H1 (cell line): ENCODE measurements around the gene EMC6. TPM values are rescaled to one million over a fixed set of nuclear protein-coding genes. Genes with fewer than 3 reads are reported as not detected.

Experiments
- CTCF ChIA-PET: fragments of 300-600 bp; sonication (Branson Sonifier 250); formaldehyde crosslinking; loops from one replicate; lab custom pipeline; 2021; ENCODE audit not compliant: partially characterized antibody; lab: Charles Lee
- POLR2A ChIA-PET: fragments of 300-600 bp; sonication (Branson Sonifier 250); formaldehyde crosslinking; loops from one replicate; lab custom pipeline; 2021; ENCODE audit warnings: inconsistent platforms; ENCODE audit not compliant: partially characterized antibody; lab: Charles Lee
- DNase-seq, 2 experiments: peaks; one replicate each; pipeline versions ENCODE4 v3.0.0 to v3.0.0-alpha.2; 2010 to 2022; ENCODE audit warnings: low spot score in 2 of 2, low read depth in 1 of 2, mixed read lengths in 1 of 2
- FAIRE-seq: peaks from 2 replicates; lab custom pipeline; 2011; peaks lifted over from hg19 to GRCh38; lab: Jason Lieb, UNC
- H2AFZ ChIP-seq: 2 replicates; pipeline ENCODE4 v1.8.1; 2012; ENCODE audit warnings: low read length, inconsistent platforms
- H2AK5ac ChIP-seq: 2 replicates; pipeline ENCODE4 v1.6.1; 2013; ENCODE audit warnings: low read depth, low read length
- H2BK120ac ChIP-seq: replicated peaks from 2 replicates; pipeline ENCODE3; 2013; ENCODE audit warnings: low read depth, low read length, inconsistent platforms
- H2BK12ac ChIP-seq: 2 replicates; pipeline ENCODE4 v1.6.1; 2013; ENCODE audit warnings: low read depth, low read length
- H2BK15ac ChIP-seq: 2 replicates; pipeline ENCODE4 v1.6.1; 2013; ENCODE audit warnings: low read length
- H2BK20ac ChIP-seq: 2 replicates; pipeline ENCODE4 v1.6.1; 2013; ENCODE audit warnings: low read length
- H2BK5ac ChIP-seq: 2 replicates; pipeline ENCODE4 v1.6.1; 2013; ENCODE audit warnings: low read depth, low read length
- H3K14ac ChIP-seq: 2 replicates; pipeline ENCODE4 v1.6.1; 2013; ENCODE audit warnings: inconsistent platforms; ENCODE audit not compliant: insufficient read length
- H3K18ac ChIP-seq: 2 replicates; pipeline ENCODE4 v1.6.1; 2013; ENCODE audit warnings: low read length; ENCODE audit errors: extremely low read depth
- H3K23ac ChIP-seq: 2 replicates; pipeline ENCODE4 v1.6.1; 2013; ENCODE audit warnings: inconsistent platforms; ENCODE audit not compliant: insufficient read length
- H3K23me2 ChIP-seq: 2 replicates; pipeline ENCODE4 v1.6.1; 2013; ENCODE audit warnings: low read depth, low read length
- H3K27ac ChIP-seq: 2 replicates; pipeline ENCODE4 v1.6.1; 2011; ENCODE audit warnings: low read depth, low read length, inconsistent platforms
- H3K27me3 ChIP-seq, 4 experiments: replicated peaks in 1 of 4; 1 replicate in 1 of 4; 2 replicates in 3 of 4; pipeline versions ENCODE4 v1.6.1 to v1.8.1; 2011 to 2013; ENCODE audit warnings: low read length in 3 of 4, mild to moderate bottlenecking in 3 of 4, inconsistent platforms in 2 of 4, mixed read lengths in 2 of 4, moderate library complexity in 1 of 4; ENCODE audit not compliant: control insufficient read depth in 3 of 4, insufficient read depth in 3 of 4; ENCODE audit errors: extremely low read depth in 1 of 4
- H3K36me3 ChIP-seq, 4 experiments: 2 replicates each; pipeline versions ENCODE4 v1.6.1 to v1.8.1; 2011 to 2013; ENCODE audit warnings: mild to moderate bottlenecking in 4 of 4, low read length in 3 of 4, moderate library complexity in 2 of 4, control low read depth in 1 of 4, inconsistent platforms in 1 of 4; ENCODE audit not compliant: insufficient read depth in 4 of 4, control insufficient read depth in 2 of 4
- H3K4ac ChIP-seq: replicated peaks from 2 replicates; pipeline ENCODE3; 2013; ENCODE audit warnings: low read length, low read depth, mixed read lengths, inconsistent platforms; ENCODE audit not compliant: insufficient read length
- H3K4me1 ChIP-seq, 4 experiments: replicated peaks in 1 of 4; 1 replicate in 1 of 4; 2 replicates in 3 of 4; pipeline versions ENCODE4 v1.6.1 to v1.8.1; 2011 to 2013; ENCODE audit warnings: low read length in 3 of 4, inconsistent platforms in 2 of 4, mixed read lengths in 1 of 4; ENCODE audit not compliant: insufficient read depth in 4 of 4, control insufficient read depth in 3 of 4
- H3K4me2 ChIP-seq, 2 experiments: 2 replicates each; pipeline versions ENCODE4 v1.6.1 to v1.8.1; 2011 to 2013; ENCODE audit warnings: low read depth in 2 of 2, low read length in 2 of 2, control low read depth in 1 of 2, inconsistent platforms in 1 of 2, mild to moderate bottlenecking in 1 of 2; ENCODE audit not compliant: insufficient read depth in 1 of 2
- H3K4me3 ChIP-seq, 4 experiments: fragments of 200-600, 300-600 bp in 1 of 4; sonication (generic), shearing (Covaris generic), sonication (Bioruptor Twin) in 1 of 4; 2 replicates each; pipeline versions ENCODE4 v1.5.1 to v1.8.1; 2011 to 2016; ENCODE audit warnings: low read length in 4 of 4, low read depth in 3 of 4, control low read depth in 2 of 4, inconsistent platforms in 2 of 4, mild to moderate bottlenecking in 2 of 4, mixed read lengths in 1 of 4, moderate library complexity in 1 of 4; ENCODE audit not compliant: insufficient read depth in 2 of 4; ENCODE audit errors: extremely low read depth in 1 of 4
- H3K56ac ChIP-seq: replicated peaks from 2 replicates; pipeline ENCODE3; 2013; ENCODE audit warnings: low read depth, mild to moderate bottlenecking, mixed read lengths, low read length, inconsistent platforms; ENCODE audit not compliant: insufficient read length
- H3K79me1 ChIP-seq: 2 replicates; pipeline ENCODE4 v1.6.1; 2013; ENCODE audit warnings: low read depth, low read length, control low read depth
- H3K79me2 ChIP-seq, 2 experiments: 2 replicates each; pipeline versions ENCODE4 v1.6.1 to v1.8.1; 2012 to 2013; ENCODE audit warnings: low read length in 2 of 2, mild to moderate bottlenecking in 2 of 2, inconsistent platforms in 1 of 2; ENCODE audit not compliant: insufficient read depth in 2 of 2, control insufficient read depth in 1 of 2
- H3K9ac ChIP-seq, 4 experiments: replicated peaks in 1 of 4; 1 replicate in 1 of 4; 2 replicates in 3 of 4; pipeline versions ENCODE4 v1.6.1 to v1.8.1; 2011 to 2013; ENCODE audit warnings: low read depth in 3 of 4, low read length in 3 of 4, control low read depth in 2 of 4, mild to moderate bottlenecking in 2 of 4, moderate library complexity in 2 of 4, inconsistent platforms in 1 of 4; ENCODE audit errors: extremely low read depth in 1 of 4
- H3K9me3 ChIP-seq, 2 experiments: 2 replicates each; pipeline versions ENCODE4 v1.6.1 to v1.8.1; 2012 to 2013; ENCODE audit warnings: mild to moderate bottlenecking in 2 of 2, moderate library complexity in 2 of 2, control low read depth in 1 of 2, inconsistent platforms in 1 of 2, low read depth in 1 of 2, low read length in 1 of 2, mixed read lengths in 1 of 2; ENCODE audit not compliant: insufficient read depth in 2 of 2
- H4K20me1 ChIP-seq, 2 experiments: replicated peaks in 1 of 2; 2 replicates each; pipeline versions ENCODE3 to v1.8.1; 2011 to 2013; ENCODE audit warnings: inconsistent platforms in 2 of 2, low read length in 2 of 2, mild to moderate bottlenecking in 1 of 2; ENCODE audit not compliant: insufficient read depth in 2 of 2, control insufficient read depth in 1 of 2
- H4K5ac ChIP-seq: 2 replicates; pipeline ENCODE4 v1.6.1; 2013; ENCODE audit warnings: low read length, low read depth, mixed read lengths, inconsistent platforms; ENCODE audit not compliant: insufficient read length
- H4K8ac ChIP-seq: 2 replicates; pipeline ENCODE4 v1.8.0; 2013; ENCODE audit warnings: mild to moderate bottlenecking, moderate library complexity, low read length, inconsistent platforms; ENCODE audit not compliant: insufficient read depth; ENCODE audit errors: extremely low read depth
- H4K91ac ChIP-seq: replicated peaks from 2 replicates; pipeline ENCODE3; 2013; ENCODE audit warnings: low read length, mixed read lengths, inconsistent platforms; ENCODE audit not compliant: insufficient read length
- BACH1 ChIP-seq: IDR thresholded peaks from 2 replicates; pipeline ENCODE4 v1.6.1; 2012; ENCODE audit warnings: low read length, improper control_type of control experiment
- CBX8 ChIP-seq: fragments of 300-800, 300-1000 bp; sonication (generic); IDR thresholded peaks from 2 replicates; pipeline ENCODE4 v1.7.1; 2016; ENCODE audit warnings: low read depth, low read length, borderline replicate concordance
- EP300 ChIP-seq, 2 experiments: IDR thresholded peaks; 1 replicate in 1 of 2; 2 replicates in 1 of 2; pipeline ENCODE4 v1.6.1; 2011 to 2012; ENCODE audit warnings: low read depth in 2 of 2, low read length in 2 of 2, mild to moderate bottlenecking in 2 of 2, borderline replicate concordance in 1 of 2, inconsistent platforms in 1 of 2, moderate library complexity in 1 of 2
- FOSL1 ChIP-seq: IDR thresholded peaks from 2 replicates; pipeline ENCODE4 v1.6.1; 2011; ENCODE audit warnings: mild to moderate bottlenecking, low read depth, low read length, moderate library complexity; ENCODE audit not compliant: insufficient read depth
- HDAC6 ChIP-seq: IDR thresholded peaks from one replicate; pipeline ENCODE4 v1.7.1; 2012; ENCODE audit warnings: low read depth, mild to moderate bottlenecking, inconsistent platforms, low read length, moderate library complexity
- KDM5A ChIP-seq: fragments of 200-600 bp; IDR thresholded peaks from 2 replicates; pipeline ENCODE4 v1.7.1; 2012; ENCODE audit warnings: mild to moderate bottlenecking, low read length, inconsistent platforms, mixed read lengths
- SIRT6 ChIP-seq: IDR thresholded peaks from one replicate; pipeline ENCODE4 v1.7.1; 2012; ENCODE audit warnings: low read length, inconsistent platforms
- SP2 ChIP-seq: IDR thresholded peaks from 2 replicates; pipeline ENCODE4 v1.6.1; 2012; ENCODE audit warnings: mild to moderate bottlenecking, low read length, inconsistent platforms
- SUZ12 ChIP-seq: fragments of 200-600 bp; sonication (generic); IDR thresholded peaks from 2 replicates; pipeline ENCODE4 v1.6.1; 2012; ENCODE audit warnings: mild to moderate bottlenecking, inconsistent platforms, low read length, moderate library complexity, mixed read lengths
- TCF12 ChIP-seq: IDR thresholded peaks from 2 replicates; pipeline ENCODE4 v1.6.1; 2011; ENCODE audit warnings: low read depth, mild to moderate bottlenecking, low read length
- ZNF274 ChIP-seq: IDR thresholded peaks from 2 replicates; pipeline ENCODE4 v1.7.0; 2012; ENCODE audit warnings: low read length, borderline replicate concordance; ENCODE audit errors: extremely low read depth
- WGBS, 2 experiments: shearing (Covaris generic) in 1 of 2; methylation state at CpG; one replicate each; pipeline versions ENCODE4 v1.1.6 to v1.1.7; 2013 to 2015; ENCODE audit warnings: low lambda C conversion rate in 2 of 2, mixed read lengths in 2 of 2, inconsistent platforms in 1 of 2, low coverage in 1 of 2, missing lambda C conversion rate in 1 of 2; ENCODE audit not compliant: insufficient replicate concordance in 2 of 2, insufficient coverage in 1 of 2, insufficient read length in 1 of 2; ENCODE audit errors: extremely low coverage in 1 of 2, missing lambda C conversion rate in 1 of 2; 5-methylcytosine and 5-hydroxymethylcytosine counted together
- polyA plus RNA-seq, 7 experiments: library from polyadenylated mRNA; depleted of rRNA in 3 of 7; stranded (reverse) in 5 of 7; unstranded in 2 of 7; fragments of >200 nt in 5 of 7; fragments of 200-250 nt in 2 of 7; gene quantifications; 1 replicate in 5 of 7; 2 replicates in 1 of 7; 4 replicates in 1 of 7; pipeline versions ENCODE4 v1.2.1 to v1.2.3, GENCODE V29; 2011 to 2013; ENCODE audit warnings: missing spikeins in 2 of 7, mixed read lengths in 2 of 7
- total RNA-seq: library from RNA; stranded (reverse); fragmentation: NEBNext Ultra II Directional; extraction: Animal tissue kit (Norgen Biotek cat#: 25700); gene quantifications from 2 replicates; pipeline ENCODE4 v1.2.1, GENCODE V29; 2021
- TF ChIP-seq, protein P1 (sequence below): IDR thresholded peaks from 2 replicates; pipeline ENCODE4 v1.6.1; 2011; ENCODE audit warnings: low read depth, mild to moderate bottlenecking, low read length; ENCODE audit not compliant: insufficient read depth

The EMC6 gene
- total and polyA plus RNA-seq, 2 of the 8 experiments (the other 6 are each of a cell fraction or from before 2014, with no cell fraction given), result 81.5 to 193 TPM

DNA sequence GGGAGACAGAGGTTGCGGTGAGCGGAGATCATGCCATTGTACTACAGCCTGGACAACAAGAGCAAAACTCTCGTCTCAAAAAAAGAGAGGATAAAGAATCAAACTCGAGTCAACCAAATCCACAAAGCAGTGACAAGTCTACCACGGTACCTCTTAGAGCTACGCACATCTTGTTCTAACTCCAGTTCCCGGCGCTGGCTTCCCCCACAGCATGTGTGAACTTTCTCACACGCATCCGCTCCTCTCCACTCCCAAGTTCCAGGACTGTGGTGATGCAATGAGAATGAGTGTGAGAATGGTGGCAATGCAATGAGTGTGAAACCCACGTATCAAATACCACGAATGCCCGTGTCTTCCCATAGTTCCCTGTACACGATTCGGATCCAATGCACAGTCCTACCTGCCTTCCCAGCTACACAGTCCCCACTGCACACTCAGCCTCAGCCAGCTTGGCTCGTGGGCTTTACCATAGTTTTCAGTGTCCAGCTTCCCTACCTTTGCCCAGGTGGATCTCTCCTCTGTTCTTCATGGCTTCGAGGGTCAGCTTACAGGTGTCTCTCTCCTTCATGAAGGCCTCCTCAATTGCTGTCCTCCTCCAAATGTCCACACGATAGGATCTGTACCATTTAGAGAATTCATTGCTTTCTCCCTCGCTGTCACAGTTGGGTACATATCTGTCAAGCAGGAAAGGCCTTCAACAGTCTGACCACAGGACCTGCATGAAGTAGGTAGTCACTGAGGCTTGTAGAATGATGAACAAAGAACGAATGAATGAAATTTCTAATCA is 36.5 kb downstream of the EMC6 start:
- no peak overlapping the region for H4K5ac ChIP-seq
- no peak overlapping the region for H3K4ac ChIP-seq
- H3K4me2 ChIP-seq, result no peak overlapping the region
- H4K20me1 ChIP-seq, result no peaks in the 10 kb centered on the region
- no peaks in the 10 kb centered on the region for H3K23me2 ChIP-seq
- no peaks in the 10 kb centered on the region for H3K79me2 ChIP-seq
- H2BK12ac ChIP-seq, result no peak overlapping the region
- no peaks in the 10 kb centered on the region for H3K79me1 ChIP-seq
- H3K18ac ChIP-seq, result no peak overlapping the region
- DNase-seq (no peak), FAIRE-seq (no peak)
- no peak overlapping the region for H3K27ac ChIP-seq
- H3K9ac ChIP-seq, result no peak overlapping the region
- peaks cover 0 to 4% of the 10 kb centered on the region in 2 experiments; a peak in 1 of 4 replicates for H3K9me3 ChIP-seq
- H3K14ac ChIP-seq, result no peak overlapping the region
- WGBS, 2 experiments, result 85% methylated on average over 20 of the region's 20 CpGs; no CpG with 5 or more reads in 1 of the 2 experiments
- ChIA-PET POLR2A (no interaction called here), CTCF (interaction anchor here (0.6 to 1.2 kb wide), 3 partner anchors 15 to 171 kb away, joined by 3 read pairs; no protein-coding TSS in a partner anchor)
- H3K27me3 ChIP-seq, result no peaks in the 10 kb centered on the region
- no peak overlapping the region for H2BK5ac ChIP-seq
- H2AFZ ChIP-seq, result no peak overlapping the region
- H3K23ac ChIP-seq, result no peak overlapping the region
- H2BK120ac ChIP-seq, result no peak overlapping the region
- H2BK20ac ChIP-seq, result no peak overlapping the region
- no peak overlapping the region for H4K91ac ChIP-seq
- no peak overlapping the region for H4K8ac ChIP-seq
- H3K4me3 ChIP-seq, result no peak overlapping the region
- no peaks in the 10 kb centered on the region; a peak in 1 of 8 replicates for H3K36me3 ChIP-seq
- no peak overlapping the region for H2AK5ac ChIP-seq
- no peak overlapping the region for H3K56ac ChIP-seq
- H2BK15ac ChIP-seq, result no peak overlapping the region
- H3K4me1 ChIP-seq, result no peaks in the 10 kb centered on the region
- TF ChIP-seq KDM5A, result no peak
- TF ChIP-seq EP300 (IDR thresholded peaks at IDR 0.05; ENCODE audit: borderline replicate concordance in 1 of 2, low read depth in 2 of 2, low read length in 2 of 2), result no peak
- TF ChIP-seq HDAC6, result no peak
- TF ChIP-seq SIRT6, result no peak
- no peak for TF ChIP-seq ZNF274
- TF ChIP-seq FOSL1, result no peak
- TF ChIP-seq TCF12, result no peak
- TF ChIP-seq BACH1, result no peak
- no peak for TF ChIP-seq SUZ12
- TF ChIP-seq SP2, result no peak
- TF ChIP-seq, protein P1, sequence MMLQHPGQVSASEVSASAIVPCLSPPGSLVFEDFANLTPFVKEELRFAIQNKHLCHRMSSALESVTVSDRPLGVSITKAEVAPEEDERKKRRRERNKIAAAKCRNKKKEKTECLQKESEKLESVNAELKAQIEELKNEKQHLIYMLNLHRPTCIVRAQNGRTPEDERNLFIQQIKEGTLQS, result no peak
- no peak for TF ChIP-seq CBX8
